MCF 10A (cell line): ENCODE measurements around the gene CADPS. TPM values are rescaled to one million over a fixed set of nuclear protein-coding genes. Genes with fewer than 3 reads are reported as not detected.

Source experiments
- BruUV-seq: library from RNA; stranded (reverse); fragments of 400-500 nt; replicated peaks from 2 replicates; lab custom pipeline; 2021; lab: Mats Ljungman, UMichigan
- CTCF ChIA-PET: fragments of 300-600 bp; sonication (Branson Sonifier 250); formaldehyde crosslinking; extraction: SDS; loops from one replicate; lab custom pipeline; 2021; ENCODE audit warnings: antibody characterized with exemption, inconsistent platforms; lab: Yijun Ruan, JAX
- POLR2A ChIA-PET: fragments of 300-600, 350-650 bp; sonication (Branson Sonifier 250); formaldehyde crosslinking; extraction: SDS; loops from one replicate; lab custom pipeline; 2020; ENCODE audit warnings: antibody characterized with exemption, inconsistent platforms; lab: Yijun Ruan, JAX
- DNase-seq: peaks from one replicate; pipeline ENCODE4 v3.0.0-alpha.2; 2018; ENCODE audit not compliant: unreplicated experiment
- H3K27ac Mint-ChIP-seq: one replicate; pipeline ENCODE4 v1.8.0; 2022; ENCODE audit warnings: mild to moderate bottlenecking, low read depth, mixed read lengths; ENCODE audit not compliant: unreplicated experiment
- H3K27me3 Mint-ChIP-seq: one replicate; pipeline ENCODE4 v1.8.0; 2022; ENCODE audit warnings: mixed read lengths; ENCODE audit not compliant: insufficient read depth, unreplicated experiment
- H3K36me3 Mint-ChIP-seq: one replicate; pipeline ENCODE4 v1.8.0; 2022; ENCODE audit warnings: mild to moderate bottlenecking, moderate library complexity, mixed read lengths; ENCODE audit not compliant: insufficient read depth, unreplicated experiment
- H3K4me1 Mint-ChIP-seq: one replicate; pipeline ENCODE4 v1.8.0; 2022; ENCODE audit warnings: mixed read lengths; ENCODE audit not compliant: insufficient read depth, unreplicated experiment
- H3K4me3 Mint-ChIP-seq: one replicate; pipeline ENCODE4 v1.8.0; 2022; ENCODE audit warnings: mild to moderate bottlenecking, moderate library complexity, mixed read lengths; ENCODE audit not compliant: unreplicated experiment
- H3K9me3 Mint-ChIP-seq: one replicate; pipeline ENCODE4 v1.8.0; 2022; ENCODE audit warnings: mixed read lengths; ENCODE audit not compliant: unreplicated experiment
- intact Hi-C: fragments of 100-400 bp; cut with micrococcal nuclease; formaldehyde crosslinking; loops from 2 replicates; pipeline ENCODE4 v1.14.1; 2022
- total RNA-seq: library from RNA; stranded (reverse); gene quantifications from 2 replicates; pipeline ENCODE4 v1.2.3, GENCODE V29; 2022
- TF ChIP-seq, protein P1 (sequence below): fragments of 200-600 bp; IDR thresholded peaks from one replicate; pipeline ENCODE4 v1.8.0; 2022; ENCODE audit warnings: antibody characterized with exemption, mild to moderate bottlenecking; ENCODE audit not compliant: unreplicated experiment

CADPS gene
- total RNA-seq, 1 experiment from 2014 or later, result not detected

DNA sequence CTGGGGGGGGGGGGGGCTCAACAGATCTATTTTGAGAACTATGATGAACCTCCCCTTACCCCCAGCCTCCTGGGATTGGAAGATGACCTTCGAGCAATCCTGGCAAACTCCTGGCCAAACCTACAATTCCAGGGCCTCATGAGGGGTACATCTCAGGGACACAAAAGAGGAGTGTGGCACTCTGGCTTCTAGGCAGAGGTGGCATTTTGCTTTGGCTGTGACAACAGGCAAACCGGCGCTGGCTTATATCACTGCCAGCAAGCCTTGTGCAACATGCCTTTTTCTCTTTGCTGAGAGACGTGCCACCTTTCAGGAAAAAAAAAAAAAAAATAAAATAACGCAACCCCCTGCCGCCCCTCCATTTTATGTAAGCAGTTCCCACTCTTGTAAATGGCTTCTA lies 470.1 kb downstream of the CADPS start:
- Mint-ChIP-seq H3K27me3 (peaks cover 95% of the 10 kb centered on the region), H3K9me3 (no peaks in the 10 kb centered on the region), H3K4me3 (no peak overlapping the region), H3K36me3 (no peaks in the 10 kb centered on the region), H3K4me1 (no peaks in the 10 kb centered on the region), H3K27ac (no peak overlapping the region)
- intact Hi-C loops, result no loop called here
- ChIA-PET POLR2A (no interaction called here), CTCF (no interaction called here)
- DNase-seq, result no peak
- TF ChIP-seq, protein P1, sequence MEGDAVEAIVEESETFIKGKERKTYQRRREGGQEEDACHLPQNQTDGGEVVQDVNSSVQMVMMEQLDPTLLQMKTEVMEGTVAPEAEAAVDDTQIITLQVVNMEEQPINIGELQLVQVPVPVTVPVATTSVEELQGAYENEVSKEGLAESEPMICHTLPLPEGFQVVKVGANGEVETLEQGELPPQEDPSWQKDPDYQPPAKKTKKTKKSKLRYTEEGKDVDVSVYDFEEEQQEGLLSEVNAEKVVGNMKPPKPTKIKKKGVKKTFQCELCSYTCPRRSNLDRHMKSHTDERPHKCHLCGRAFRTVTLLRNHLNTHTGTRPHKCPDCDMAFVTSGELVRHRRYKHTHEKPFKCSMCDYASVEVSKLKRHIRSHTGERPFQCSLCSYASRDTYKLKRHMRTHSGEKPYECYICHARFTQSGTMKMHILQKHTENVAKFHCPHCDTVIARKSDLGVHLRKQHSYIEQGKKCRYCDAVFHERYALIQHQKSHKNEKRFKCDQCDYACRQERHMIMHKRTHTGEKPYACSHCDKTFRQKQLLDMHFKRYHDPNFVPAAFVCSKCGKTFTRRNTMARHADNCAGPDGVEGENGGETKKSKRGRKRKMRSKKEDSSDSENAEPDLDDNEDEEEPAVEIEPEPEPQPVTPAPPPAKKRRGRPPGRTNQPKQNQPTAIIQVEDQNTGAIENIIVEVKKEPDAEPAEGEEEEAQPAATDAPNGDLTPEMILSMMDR, result no peak
- BruUV-seq, result no TSS peak

DNA sequence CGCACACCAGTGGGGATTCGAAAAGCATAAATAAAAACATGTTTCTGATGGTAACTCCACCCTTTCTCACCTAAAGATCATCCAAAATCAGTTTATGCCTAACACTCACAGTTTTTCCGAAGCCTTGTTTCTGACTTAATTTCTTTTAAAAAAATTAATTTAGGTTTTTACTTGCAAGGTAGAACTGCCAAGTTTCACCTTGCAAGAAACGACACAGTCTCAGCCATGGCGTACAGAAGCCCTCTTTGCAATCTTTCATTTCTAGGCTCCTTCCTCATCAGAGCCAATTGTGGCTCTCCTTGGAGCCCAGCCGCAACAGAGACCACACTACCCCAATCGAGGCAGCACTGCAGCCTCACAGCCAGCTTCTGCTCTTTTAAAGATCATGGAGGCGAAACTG lies 470.9 kb downstream of the CADPS start:
- Mint-ChIP-seq H3K36me3 (no peaks in the 10 kb centered on the region), H3K27ac (no peak overlapping the region), H3K4me1 (no peaks in the 10 kb centered on the region), H3K9me3 (no peaks in the 10 kb centered on the region), H3K27me3 (peaks cover 95% of the 10 kb centered on the region), H3K4me3 (no peak overlapping the region)
- DNase-seq, result no peak
- ChIA-PET POLR2A (no interaction called here), CTCF (no interaction called here)
- intact Hi-C loops, result no loop called here
- TF ChIP-seq, protein P1, result no peak
- no TSS peak for BruUV-seq

DNA sequence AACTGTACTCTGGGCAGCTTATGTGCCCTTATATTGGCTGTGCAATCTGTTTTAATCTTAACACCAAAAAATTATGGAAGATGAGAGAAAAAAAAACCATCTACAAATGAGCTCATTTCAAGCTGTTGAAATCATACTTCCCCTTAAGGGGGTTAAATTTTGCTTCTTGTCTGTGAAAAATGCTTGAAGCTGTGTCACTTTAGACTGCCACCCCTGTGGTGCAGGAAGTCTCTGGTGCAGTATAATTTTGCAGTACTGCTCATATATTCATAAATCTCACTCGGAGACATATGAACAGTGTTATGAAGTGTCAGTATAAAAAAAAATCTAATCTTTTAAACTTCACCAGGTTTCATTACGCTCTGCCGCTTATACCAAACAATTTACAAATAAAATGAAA lies 471.5 kb downstream of the CADPS start:
- TF ChIP-seq, protein P1, result no peak
- Mint-ChIP-seq H3K4me3 (no peak overlapping the region), H3K27me3 (peaks cover 95% of the 10 kb centered on the region), H3K27ac (no peak overlapping the region), H3K36me3 (no peaks in the 10 kb centered on the region), H3K4me1 (no peaks in the 10 kb centered on the region), H3K9me3 (no peaks in the 10 kb centered on the region)
- intact Hi-C loops, result no loop called here
- POLR2A ChIA-PET, result no interaction called here
- no peak for DNase-seq
- no TSS peak for BruUV-seq
- CTCF ChIA-PET, result interaction anchor here (0.5 kb wide), 1 partner anchor 219 kb away, joined by 4 read pairs; no protein-coding TSS in a partner anchor

DNA sequence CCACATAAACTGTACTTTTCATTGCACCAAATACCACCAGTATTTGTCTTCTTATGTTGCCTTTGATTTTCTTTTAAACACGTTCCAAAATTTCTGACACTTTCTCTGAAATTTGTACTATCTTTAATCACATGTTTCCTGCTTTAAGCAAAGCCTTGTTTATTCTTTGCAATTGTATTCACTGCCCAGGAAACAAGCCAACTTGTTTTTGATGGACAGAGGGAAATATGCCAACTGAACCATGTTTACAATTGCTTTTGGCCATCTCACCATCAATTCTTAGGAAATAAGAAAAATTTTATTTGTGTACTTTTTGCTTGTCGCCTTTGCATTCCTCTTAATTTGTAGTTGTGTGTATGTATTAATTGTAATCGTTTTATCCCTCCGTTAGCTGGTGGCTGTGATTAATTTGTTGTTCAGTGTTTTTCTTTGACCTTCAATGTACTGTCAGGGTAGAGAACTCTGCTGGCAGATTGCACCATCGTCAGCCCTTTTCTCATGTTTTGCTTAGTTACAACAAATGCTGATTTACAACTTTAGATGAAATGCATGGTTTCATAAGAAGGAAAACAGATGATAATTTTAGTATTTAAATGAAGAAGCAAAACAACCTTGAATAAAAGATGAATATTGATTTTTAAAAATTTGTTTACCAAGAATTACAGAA lies 482.5 kb downstream of the CADPS start:
- Mint-ChIP-seq H3K9me3 (no peaks in the 10 kb centered on the region), H3K4me1 (no peaks in the 10 kb centered on the region), H3K27ac (no peak overlapping the region), H3K36me3 (peaks cover 6% of the 10 kb centered on the region), H3K4me3 (no peak overlapping the region), H3K27me3 (peaks cover 99% of the 10 kb centered on the region)
- ChIA-PET POLR2A (no interaction called here), CTCF (no interaction called here)
- intact Hi-C loops, result no loop called here
- no TSS peak for BruUV-seq
- no peak for DNase-seq
- TF ChIP-seq, protein P1, result no peak
